K562 (cell line): ENCODE data around the gene SLC24A3.

Experiments
- EZH2 ChIP-seq: IDR thresholded peaks from 2 replicates; pipeline ENCODE4 v1.6.1; 2012; ENCODE audit warnings: low read depth, mild to moderate bottlenecking, inconsistent platforms, low read length, borderline replicate concordance
- HDAC8 ChIP-seq: fragments of 450-650 bp; IDR thresholded peaks from 2 replicates; pipeline ENCODE4 v1.6.1; 2016; ENCODE audit warnings: mild to moderate bottlenecking, missing genetic modification characterization, moderate library complexity, missing compliant biosample characterization
- KDM1A ChIP-seq, 2 experiments: fragments of 450-650 bp; IDR thresholded peaks; 2 replicates each; pipeline ENCODE4 v1.6.1; 2016; ENCODE audit warnings: mild to moderate bottlenecking in 2 of 2
- KLF10 ChIP-seq: fragments of 250-450 bp; sonication (Bioruptor Pico); IDR thresholded peaks from 2 replicates; pipeline ENCODE4 v1.6.1; 2021; ENCODE audit warnings: matching md5 sums
- RBBP5 ChIP-seq: fragments of 200-600 bp; sonication (generic); IDR thresholded peaks from 2 replicates; pipeline ENCODE4 v1.6.1; 2012; ENCODE audit warnings: borderline replicate concordance, mild to moderate bottlenecking, low read length, control low read depth, inconsistent platforms; ENCODE audit not compliant: insufficient read depth, poor library complexity, severe bottlenecking
- SPI1 ChIP-seq: IDR thresholded peaks from 2 replicates; pipeline ENCODE4 v1.6.1; 2011; ENCODE audit warnings: low read depth, low read length, control low read depth, borderline replicate concordance
- TAF1 ChIP-seq: IDR thresholded peaks from 2 replicates; pipeline ENCODE4 v1.6.1; 2011; ENCODE audit warnings: mild to moderate bottlenecking, low read length, moderate library complexity; ENCODE audit not compliant: insufficient read depth, control insufficient read depth, severe bottlenecking; ENCODE audit errors: extremely low read depth
- TEAD4 ChIP-seq, 2 experiments: sonication (generic) in 1 of 2; formaldehyde crosslinking in 1 of 2; IDR thresholded peaks; 2 replicates each; pipeline versions ENCODE4 v1.6.1 to v1.8.0; 2012 to 2022; ENCODE audit warnings: borderline replicate concordance in 1 of 2, inconsistent platforms in 1 of 2, low read length in 1 of 2, mild to moderate bottlenecking in 1 of 2, missing genetic modification reagents in 1 of 2
- TRIM28 ChIP-seq: fragments of 450-650 bp; IDR thresholded peaks from 2 replicates; pipeline ENCODE4 v1.6.1; 2017
- ZNF830 ChIP-seq: fragments of 250-450 bp; sonication (Bioruptor Pico); IDR thresholded peaks from 2 replicates; pipeline ENCODE4 v1.5.0; 2021; ENCODE audit warnings: mild to moderate bottlenecking
- TF ChIP-seq, protein P1 (sequence below), 2 experiments: fragments of 450-650 bp; conservative IDR thresholded peaks; 2 replicates each; pipeline ENCODE4 v1.6.1; 2017; ENCODE audit warnings: mild to moderate bottlenecking in 2 of 2, moderate library complexity in 2 of 2
- TF ChIP-seq, protein P2 (sequence below), 2 experiments: fragments of 450-650 bp; formaldehyde crosslinking in 1 of 2; IDR thresholded peaks; 2 replicates each; pipeline versions ENCODE4 v1.4.0 to v1.6.1; 2014 to 2020; ENCODE audit warnings: mild to moderate bottlenecking in 2 of 2, borderline replicate concordance in 1 of 2, low read depth in 1 of 2
- TF ChIP-seq, protein P3 (sequence below): fragments of 250-450 bp; sonication (Bioruptor Pico); IDR thresholded peaks from 2 replicates; pipeline ENCODE4 v1.5.0; 2020; ENCODE audit warnings: mild to moderate bottlenecking, borderline replicate concordance
- TF ChIP-seq, protein P4 (sequence below): fragments of 250-450 bp; sonication (Bioruptor Pico); IDR thresholded peaks from 2 replicates; pipeline ENCODE4 v1.6.1; 2021; ENCODE audit warnings: mild to moderate bottlenecking

DNA sequence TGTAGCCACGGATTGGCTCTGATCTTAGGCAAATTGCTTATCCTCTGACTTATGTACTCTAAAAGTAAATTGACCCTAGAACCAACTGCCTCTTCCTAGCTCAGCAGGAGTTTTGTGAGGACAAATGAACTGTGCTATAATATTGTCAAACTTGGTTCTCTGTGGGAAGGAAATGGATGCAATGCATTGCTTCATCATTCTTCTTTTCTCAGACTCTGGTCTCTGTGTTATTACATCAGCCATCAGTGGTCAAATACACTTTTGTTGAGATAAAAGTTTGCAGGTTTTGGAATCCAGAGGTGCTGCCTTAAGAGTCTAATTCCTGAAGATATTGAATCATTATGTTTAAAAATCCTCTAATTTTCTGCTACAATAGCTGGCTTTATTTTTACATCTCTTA lies 64.9 kb downstream of the SLC24A3 start:
- no peak for TF ChIP-seq TRIM28
- TF ChIP-seq TEAD4 (IDR thresholded peaks at IDR 0.05; ENCODE audit: low read length): no peak
- no peak for TF ChIP-seq TEAD4 (CRISPR knock-in tag; IDR thresholded peaks at IDR 0.05; ENCODE audit: borderline replicate concordance)
- no peak for TF ChIP-seq HDAC8 (tag)
- no peak for TF ChIP-seq TAF1
- TF ChIP-seq, protein P1, sequence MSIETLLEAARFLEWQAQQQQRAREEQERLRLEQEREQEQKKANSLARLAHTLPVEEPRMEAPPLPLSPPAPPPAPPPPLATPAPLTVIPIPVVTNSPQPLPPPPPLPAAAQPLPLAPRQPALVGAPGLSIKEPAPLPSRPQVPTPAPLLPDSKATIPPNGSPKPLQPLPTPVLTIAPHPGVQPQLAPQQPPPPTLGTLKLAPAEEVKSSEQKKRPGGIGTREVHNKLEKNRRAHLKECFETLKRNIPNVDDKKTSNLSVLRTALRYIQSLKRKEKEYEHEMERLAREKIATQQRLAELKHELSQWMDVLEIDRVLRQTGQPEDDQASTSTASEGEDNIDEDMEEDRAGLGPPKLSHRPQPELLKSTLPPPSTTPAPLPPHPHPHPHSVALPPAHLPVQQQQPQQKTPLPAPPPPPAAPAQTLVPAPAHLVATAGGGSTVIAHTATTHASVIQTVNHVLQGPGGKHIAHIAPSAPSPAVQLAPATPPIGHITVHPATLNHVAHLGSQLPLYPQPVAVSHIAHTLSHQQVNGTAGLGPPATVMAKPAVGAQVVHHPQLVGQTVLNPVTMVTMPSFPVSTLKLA (conservative IDR thresholded peaks at IDR 0.05): no peak
- no peak for TF ChIP-seq KLF10
- TF ChIP-seq SPI1: no peak
- TF ChIP-seq EZH2: no peak
- no peak for TF ChIP-seq RBBP5
- TF ChIP-seq ZNF830: no peak
- TF ChIP-seq, protein P2, sequence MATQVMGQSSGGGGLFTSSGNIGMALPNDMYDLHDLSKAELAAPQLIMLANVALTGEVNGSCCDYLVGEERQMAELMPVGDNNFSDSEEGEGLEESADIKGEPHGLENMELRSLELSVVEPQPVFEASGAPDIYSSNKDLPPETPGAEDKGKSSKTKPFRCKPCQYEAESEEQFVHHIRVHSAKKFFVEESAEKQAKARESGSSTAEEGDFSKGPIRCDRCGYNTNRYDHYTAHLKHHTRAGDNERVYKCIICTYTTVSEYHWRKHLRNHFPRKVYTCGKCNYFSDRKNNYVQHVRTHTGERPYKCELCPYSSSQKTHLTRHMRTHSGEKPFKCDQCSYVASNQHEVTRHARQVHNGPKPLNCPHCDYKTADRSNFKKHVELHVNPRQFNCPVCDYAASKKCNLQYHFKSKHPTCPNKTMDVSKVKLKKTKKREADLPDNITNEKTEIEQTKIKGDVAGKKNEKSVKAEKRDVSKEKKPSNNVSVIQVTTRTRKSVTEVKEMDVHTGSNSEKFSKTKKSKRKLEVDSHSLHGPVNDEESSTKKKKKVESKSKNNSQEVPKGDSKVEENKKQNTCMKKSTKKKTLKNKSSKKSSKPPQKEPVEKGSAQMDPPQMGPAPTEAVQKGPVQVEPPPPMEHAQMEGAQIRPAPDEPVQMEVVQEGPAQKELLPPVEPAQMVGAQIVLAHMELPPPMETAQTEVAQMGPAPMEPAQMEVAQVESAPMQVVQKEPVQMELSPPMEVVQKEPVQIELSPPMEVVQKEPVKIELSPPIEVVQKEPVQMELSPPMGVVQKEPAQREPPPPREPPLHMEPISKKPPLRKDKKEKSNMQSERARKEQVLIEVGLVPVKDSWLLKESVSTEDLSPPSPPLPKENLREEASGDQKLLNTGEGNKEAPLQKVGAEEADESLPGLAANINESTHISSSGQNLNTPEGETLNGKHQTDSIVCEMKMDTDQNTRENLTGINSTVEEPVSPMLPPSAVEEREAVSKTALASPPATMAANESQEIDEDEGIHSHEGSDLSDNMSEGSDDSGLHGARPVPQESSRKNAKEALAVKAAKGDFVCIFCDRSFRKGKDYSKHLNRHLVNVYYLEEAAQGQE (IDR thresholded peaks at IDR 0.05; ENCODE audit: borderline replicate concordance): no peak
- TF ChIP-seq, protein P2 (CRISPR knock-in tag; IDR thresholded peaks at IDR 0.05; ENCODE audit: low read depth): no peak
- TF ChIP-seq, protein P3, sequence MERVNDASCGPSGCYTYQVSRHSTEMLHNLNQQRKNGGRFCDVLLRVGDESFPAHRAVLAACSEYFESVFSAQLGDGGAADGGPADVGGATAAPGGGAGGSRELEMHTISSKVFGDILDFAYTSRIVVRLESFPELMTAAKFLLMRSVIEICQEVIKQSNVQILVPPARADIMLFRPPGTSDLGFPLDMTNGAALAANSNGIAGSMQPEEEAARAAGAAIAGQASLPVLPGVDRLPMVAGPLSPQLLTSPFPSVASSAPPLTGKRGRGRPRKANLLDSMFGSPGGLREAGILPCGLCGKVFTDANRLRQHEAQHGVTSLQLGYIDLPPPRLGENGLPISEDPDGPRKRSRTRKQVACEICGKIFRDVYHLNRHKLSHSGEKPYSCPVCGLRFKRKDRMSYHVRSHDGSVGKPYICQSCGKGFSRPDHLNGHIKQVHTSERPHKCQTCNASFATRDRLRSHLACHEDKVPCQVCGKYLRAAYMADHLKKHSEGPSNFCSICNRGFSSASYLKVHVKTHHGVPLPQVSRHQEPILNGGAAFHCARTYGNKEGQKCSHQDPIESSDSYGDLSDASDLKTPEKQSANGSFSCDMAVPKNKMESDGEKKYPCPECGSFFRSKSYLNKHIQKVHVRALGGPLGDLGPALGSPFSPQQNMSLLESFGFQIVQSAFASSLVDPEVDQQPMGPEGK (CRISPR knock-in tag): no peak
- TF ChIP-seq, protein P4, sequence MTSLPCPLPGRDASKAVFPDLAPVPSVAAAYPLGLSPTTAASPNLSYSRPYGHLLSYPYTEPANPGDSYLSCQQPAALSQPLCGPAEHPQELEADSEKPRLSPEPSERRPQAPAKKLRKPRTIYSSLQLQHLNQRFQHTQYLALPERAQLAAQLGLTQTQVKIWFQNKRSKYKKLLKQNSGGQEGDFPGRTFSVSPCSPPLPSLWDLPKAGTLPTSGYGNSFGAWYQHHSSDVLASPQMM: no peak
- no peak for TF ChIP-seq KDM1A (IDR thresholded peaks at IDR 0.05)
